T1000 (cell line): Measurements from ENCODE around the gene APOD.
"Not testable (repeated sequence)": the region's sequence is repeated elsewhere in the genome, so short reads cannot be mapped to it uniquely, and the experiment has no call there.

ENCODE experiments used
- DNase-seq: peaks from one replicate; lab custom pipeline; 2025; ENCODE audit warnings: mixed read lengths; lab: John Stamatoyannopoulos, UW

APOD gene

DNA sequence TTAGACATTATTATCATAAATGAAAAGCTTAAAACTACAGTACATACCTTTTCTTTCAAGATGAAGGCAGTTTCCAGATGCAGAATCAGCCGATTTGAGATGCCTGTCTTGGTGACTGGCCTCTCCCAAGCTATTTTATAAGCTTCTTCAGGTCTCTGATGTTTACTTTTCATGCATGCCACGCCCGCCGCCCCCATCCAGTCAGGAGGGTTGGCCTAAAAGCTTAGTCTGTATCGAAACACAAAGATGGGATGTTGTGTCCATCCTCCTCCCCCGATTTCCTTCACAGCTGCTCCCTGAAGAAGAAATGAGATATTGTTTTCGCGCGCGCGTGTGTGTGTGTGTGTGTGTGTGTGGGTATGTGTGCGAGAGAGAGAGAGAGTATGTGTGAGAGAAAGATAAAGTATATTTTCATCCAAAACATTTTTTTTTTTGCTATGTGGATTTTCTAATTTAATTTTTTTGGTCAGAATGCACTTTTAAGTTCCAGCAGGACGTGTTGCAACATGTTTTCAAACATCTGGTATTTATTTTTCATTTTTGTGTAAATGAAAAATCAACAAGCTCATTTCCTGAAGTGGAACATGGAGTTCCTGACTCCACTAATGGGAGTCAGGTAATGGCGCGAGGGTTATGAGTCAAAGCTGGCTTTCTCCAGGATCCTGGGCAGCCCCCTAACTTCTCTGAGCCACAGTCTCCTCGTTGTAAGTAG lies at the start of gene APOD:
TSS of gene APOD (minus strand) at position 110 of the 712 bp plus-strand sequence. CDS start 4,479 bp downstream, outside the sequence.
- DNase-seq: no peak

DNA sequence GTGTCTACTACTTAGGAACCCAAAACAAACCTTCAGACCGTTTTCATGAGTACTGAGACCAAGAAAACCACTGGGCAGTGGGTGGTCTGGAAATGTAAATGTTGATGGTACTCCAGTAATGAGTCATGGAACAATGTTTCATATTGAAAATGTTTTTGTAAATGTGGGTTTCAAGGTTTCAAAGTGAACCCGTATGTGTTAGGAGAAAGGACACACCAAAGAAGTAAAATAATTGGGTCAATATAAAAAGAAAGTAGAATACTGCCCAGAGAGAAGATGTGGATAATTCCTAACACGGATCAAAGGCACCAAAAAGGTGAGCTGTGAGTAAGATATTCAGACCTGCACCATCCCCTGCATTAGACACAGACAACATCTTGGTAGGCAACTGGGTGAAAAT lies 49.6 kb upstream of the APOD start:
- not testable (repeated sequence) for DNase-seq

DNA sequence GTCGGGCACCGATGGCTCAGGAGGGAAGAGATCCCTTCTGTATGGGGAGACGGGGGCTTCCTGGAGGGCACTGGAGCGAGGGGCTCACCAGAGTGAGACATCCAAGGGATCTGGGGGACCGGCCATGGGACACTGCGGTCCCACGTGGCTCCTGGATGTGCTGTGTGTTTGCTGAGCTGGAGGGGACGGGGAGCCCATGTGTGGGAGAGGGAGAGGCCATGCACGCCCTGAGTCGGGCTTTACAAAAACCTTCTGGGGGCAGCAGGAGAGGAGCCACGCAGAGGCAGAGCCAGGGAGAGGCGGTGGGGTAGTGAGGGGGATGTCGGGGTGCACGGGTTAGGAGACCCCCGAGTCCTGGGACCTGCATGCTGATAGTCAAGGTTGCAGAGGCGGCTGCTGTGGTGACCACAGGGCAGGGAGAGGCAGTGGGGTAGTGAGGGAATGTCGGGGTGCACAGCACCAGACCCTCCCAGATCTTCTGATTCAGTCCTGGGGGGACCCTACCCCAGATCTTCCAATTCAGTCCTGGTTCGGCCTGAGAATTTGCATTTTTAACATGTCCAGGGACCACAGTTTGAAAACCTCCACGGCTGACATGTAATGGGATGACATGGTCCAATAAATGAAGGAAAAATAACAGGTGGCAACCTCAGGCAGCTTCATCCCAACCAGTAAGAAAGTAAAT lies 48.9 kb upstream of the APOD start:
- DNase-seq: not testable (repeated sequence)

DNA sequence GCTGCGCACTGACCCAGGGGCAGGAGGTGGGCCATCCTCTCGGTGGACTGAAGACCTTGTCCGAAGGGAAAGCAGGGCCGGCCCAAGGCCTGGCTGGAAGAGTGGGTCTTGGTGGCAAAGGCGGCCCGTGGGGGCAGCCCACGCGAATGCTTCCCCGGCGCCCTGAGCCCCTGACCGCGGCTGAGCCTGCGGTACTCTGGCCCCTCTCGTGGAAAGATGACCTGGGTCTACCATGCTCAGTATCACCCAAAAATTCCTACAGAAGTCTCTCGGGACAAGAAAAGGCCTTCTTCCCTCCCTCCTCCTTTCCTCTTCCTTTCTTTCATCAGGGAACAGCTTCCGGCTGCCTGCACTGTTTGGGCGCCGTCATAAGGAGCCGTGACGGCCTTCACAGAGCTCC lies 48.3 kb upstream of the APOD start:
- DNase-seq: not testable (repeated sequence)

DNA sequence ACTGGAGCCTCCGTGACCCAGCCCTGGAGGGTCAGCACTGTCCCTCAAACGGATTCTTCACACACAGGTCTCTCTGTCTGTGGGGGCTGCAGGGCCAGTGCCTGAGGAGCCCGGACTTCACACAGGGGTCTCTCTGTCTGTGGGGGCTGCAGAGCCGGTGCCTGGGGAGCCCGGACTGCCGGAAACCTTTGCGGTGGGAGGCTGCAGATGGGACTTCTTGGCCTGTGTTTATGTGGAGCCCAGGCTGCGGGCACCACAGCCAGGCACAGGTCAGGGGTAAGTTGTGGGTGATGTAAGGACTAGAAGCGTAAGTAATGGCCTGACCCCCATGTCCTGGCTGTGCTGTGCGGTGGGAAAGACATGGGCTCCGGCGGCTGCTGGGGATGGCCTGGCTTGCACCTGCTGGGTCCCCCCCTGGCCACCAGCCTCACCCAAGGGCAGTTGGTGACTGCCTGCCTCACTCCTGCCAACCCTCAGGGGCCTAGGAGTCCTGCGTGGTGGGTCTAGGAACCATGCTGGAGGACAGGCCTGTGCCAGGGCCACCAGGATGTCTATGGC lies 47.3 kb upstream of the APOD start:
- DNase-seq: not testable (repeated sequence)

DNA sequence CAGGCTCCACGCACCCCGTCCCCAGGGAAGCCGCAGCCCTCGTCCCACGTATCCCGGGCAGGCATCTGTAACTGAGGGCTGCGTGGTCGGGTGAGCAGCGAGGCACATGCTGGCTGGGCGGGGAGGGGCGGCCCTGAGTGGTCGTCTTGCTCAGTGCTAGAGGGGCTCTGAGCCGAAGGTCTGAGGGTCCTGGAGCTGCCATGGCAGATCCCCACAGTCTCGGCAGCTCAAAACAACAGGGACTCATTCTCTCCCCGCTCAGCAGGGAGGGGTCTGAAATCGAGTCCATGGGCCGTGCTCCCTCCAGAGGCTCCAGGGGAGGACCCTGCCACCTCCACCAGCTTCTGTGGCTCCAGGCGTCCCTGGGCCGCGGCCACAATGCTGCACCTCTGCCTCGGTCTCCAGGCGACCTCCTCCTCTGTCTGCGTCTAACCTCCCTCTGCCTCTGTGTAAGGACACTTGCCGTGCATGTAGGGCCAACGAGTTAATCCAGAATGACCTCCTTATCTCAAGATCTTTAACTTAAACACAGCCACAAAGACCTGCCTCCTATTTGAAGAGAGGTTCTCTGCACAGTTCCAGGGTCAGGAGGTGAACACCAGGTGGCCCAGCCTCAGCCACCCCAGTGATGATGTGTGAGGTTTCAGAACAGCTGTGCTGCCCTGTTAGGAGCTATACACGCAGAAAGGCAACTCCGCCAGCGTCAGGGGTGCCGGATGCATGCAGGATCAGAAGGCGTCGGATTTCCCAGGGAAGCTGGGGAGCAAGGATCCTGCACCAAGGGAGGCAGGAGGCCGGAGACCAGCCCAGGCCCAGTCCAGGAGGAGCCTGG lies 46.6 kb upstream of the APOD start:
- DNase-seq: not testable (repeated sequence)

DNA sequence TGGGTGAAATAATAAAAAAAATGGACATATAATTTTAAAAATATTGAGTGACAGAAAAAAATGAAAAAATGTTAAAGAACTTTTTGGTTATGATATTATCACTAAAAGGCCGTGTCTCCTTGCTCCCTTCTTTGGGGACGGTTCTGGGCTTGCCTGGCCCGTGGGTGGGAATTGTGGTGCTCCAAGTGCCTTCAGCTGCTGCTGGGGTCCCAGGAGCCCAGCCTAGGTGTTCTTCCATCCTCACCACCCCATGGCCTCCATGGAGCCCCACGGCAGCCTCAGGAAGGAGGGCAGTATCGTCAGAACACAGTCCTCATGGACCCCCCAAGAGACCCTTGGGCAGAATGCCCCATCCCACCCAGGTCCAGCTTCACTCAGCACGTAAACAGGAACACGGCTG lies 45.9 kb upstream of the APOD start:
- DNase-seq: not testable (repeated sequence)

DNA sequence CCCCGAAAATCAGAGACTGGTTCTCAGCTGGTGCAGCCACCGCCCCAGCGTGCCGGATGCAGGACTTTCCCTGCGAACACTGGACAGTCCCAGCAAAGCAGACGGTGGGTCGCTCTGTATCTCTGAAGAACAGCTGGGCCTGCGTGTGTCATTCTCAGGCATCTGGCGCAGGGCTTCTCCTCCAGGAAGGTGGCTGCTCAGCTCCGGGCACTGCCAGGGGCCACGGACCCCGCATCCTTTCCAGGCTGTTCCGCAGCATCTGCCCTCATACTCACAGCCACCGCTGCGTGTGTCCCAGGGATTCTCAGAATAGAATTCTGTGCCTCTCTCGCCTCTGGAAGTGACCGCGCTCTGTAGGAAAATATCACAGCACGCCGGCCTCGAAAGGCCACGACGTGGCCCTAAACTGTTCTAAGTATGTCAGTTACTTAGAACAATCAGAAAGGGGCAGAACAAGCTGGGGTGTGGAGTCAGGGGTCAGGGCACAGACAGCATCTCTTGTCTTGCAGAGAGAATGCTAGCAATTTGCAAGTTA lies 44.7 kb upstream of the APOD start:
- DNase-seq: not testable (repeated sequence)

DNA sequence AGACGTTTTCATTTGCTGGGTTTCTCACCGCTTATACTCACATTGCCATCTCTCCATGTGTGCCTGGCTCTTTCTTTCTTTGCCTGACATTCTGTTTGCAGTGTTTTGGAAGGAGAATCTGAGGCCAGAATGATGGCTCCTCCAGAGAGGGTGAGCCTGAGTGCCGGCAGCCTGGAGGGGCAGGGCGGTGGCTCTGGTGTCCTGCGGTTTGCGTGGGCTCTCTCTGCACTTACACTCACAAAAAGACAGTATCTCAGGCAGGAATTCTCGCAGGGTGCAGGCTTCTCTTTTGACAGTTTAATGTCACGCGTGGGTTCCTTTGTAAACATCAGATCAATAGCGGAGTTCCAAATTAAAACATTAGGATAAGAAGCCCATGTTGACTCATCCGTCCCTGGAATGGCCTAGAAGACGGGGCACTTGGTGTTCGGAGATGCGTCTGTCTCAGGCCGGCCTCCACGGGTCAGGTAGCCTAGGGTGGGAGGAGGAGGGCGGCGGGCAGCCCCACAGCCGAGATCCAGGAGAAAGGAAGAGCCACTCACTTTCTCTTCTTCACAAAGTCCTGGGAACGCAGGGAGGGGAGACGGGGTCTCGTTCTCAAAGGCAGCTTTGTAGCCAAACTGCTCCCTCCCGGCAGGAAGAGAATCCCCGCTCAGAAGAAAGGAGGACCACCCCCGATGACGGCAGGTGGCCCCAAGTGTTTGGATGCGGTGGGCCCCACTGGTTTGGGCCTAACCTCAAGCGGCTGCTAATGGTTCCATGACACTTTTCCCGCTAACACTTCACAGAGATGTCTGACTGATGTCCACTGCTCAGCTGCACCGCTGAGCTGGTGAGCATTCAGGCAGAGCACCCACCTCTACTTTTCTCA lies 44.0 kb upstream of the APOD start:
- not testable (repeated sequence) for DNase-seq

DNA sequence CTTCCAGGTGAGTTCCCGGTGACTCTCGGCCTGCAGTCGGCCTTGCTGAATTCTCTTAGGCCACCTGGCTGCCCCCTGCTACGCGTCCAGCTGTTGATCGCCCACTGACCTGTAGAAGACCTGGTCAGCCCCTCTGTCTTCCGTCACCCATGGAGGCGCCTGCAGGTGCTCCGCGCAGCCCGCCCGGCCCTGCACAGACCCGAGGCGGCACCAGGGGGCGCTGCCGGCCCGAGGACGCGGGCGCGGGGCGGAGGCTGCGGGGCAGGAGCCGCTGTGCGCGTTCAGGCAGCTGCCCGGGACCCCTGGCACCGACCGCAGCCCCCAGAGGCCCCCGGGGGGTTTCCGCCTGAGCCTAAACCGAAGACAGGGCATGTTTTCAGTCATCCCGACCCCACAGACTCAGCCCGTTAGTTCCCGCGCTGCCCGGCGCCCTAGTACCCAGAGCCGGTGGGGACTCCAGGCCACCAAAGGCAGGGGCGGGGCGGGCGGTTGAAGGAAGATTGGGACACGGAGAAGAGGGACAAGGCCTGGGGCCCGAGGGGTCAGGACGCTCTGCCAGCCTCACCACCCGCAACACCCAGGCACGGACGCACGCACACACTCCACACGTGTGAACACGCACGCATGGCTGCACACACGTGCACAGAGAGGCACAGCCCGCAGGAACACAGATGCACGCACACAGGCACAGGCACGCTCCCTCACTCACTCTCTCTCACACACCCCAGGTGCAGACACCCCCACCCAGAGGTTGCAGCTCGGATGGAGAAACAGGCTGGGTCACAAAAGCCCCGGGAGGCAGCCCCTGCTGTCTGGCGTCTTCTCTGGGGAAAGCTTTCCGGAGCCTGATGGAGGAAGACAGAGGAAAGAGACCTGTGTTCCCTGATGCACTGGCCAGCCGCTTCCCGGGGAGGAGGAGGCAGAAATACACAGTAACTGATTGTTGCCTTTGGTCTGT lies 41.1 kb upstream of the APOD start:
- not testable (repeated sequence) for DNase-seq

DNA sequence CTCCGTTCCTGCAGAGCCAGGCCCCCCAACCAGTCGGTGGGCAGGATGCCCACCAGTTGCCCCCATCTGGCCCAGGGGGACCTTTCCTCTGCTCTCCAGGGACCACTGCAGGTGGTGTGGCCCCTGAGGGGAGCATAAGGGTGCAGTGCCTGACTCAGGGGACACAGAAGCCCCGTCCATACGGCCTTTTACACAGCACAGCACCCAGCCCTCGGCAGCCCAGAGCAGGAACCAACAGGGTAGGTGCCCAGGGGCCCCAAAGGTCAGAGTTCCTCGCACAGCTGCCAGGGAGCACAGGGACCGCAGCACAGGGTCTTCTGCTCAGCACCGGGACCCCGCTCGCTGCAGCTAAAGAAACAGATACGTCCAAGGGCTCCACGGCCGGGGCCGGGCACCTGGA lies 40.4 kb upstream of the APOD start:
- not testable (repeated sequence) for DNase-seq

DNA sequence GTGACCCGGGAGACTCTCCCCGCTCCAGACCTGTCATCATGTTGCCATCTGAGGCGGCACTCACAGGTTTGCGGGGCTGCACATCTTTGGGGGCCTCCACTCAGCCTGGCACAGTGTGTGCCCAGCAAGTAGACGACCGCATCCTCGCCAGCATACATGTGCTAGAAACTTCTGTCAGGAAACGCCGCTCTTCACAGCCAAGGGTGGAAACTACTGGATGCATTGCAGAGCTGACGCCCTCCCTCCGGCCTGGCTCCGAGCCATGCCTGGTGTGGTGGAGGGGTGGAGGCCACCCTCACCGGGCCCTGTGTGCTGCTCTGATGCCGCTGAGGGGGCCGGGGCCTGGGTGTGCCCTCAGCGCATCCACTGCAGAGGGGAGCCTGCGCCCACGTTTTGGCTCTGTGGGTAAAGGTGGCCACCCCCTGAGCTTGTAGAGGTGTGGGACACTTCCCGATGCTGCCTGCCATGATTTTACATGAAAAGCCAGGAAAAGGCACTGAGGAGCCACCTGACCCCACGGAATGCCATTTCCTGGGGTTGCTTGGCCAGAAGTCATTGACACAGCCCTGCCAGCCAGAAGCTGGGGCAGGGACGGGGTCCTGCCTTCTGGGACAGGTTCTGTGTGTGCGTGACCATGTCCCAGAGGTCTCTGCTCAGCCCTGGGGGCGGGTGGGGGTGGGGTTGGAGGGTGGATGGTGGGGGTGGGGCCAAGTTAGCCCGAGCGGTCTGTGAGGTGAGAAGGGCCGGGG lies 39.7 kb upstream of the APOD start:
- DNase-seq: not testable (repeated sequence)

DNA sequence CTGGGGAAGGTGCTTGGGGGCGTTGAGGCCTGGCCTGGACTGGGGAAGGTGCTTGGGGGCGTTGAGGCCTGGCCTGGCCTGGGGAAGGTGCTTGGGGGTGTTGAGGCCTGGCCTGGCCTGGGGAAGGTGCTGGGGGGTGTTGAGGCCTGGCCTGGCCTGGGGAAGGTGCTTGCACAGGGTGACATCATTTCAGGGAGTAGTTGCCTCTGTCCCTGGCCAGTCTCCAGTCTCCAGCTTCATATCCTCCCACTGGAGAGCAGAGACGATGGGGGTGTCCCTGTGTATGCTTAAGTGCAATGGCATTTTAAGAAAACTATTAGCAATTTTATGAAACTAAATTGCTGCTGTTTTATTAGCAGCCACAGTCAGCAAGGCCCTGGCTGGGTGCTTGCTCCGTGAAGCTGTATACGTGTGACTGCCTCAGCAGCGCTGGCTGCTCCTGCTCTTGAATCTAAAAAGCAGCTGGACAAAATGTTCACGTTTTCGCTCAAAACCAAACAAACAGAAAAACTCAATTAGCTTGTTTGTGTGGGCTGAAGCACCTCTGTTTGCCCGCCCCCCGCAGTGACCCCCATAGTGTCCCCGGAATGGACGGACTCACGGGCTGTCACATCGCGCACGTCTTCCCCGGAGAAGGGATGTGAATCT lies 38.9 kb upstream of the APOD start:
- DNase-seq: not testable (repeated sequence)

DNA sequence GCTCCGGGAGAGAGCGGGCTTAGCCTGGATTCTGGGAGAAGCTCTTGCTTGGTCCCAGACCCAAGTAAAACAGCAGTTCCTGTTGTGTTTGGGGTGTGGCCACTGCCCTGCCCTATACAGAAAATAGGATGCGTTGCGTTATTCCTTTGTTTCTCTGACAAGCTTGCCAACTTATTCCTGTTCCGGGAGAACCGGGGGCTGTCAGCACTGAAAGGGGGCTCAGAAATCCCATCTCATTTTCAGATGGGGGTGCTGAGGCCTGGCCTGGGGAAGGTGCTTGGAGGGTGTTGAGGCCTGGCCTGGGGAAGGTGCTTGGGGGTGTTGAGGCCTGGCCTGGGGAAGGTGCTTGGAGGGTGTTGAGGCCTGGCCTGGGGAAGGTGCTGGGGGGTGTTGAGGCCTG lies 38.3 kb upstream of the APOD start:
- DNase-seq: not testable (repeated sequence)

DNA sequence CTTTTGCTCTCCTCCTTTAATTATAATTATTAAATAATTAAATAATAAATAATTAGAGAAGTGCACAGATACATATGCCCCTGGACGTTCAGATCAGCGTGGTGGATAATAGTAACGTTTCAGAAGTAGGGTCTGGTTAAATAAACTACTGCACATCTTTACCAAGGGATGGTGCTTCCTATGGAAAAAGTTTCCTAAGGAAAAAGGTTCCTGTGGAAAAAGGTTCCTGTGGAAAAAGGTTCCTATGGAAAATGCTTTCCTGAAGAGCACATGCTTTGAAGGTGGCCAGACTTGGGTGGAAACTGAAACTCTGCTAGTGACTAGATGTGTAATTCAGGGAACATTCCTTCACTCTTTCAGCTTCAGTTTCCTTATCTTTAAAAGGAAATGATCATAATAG lies 37.4 kb upstream of the APOD start:
- not testable (repeated sequence) for DNase-seq

DNA sequence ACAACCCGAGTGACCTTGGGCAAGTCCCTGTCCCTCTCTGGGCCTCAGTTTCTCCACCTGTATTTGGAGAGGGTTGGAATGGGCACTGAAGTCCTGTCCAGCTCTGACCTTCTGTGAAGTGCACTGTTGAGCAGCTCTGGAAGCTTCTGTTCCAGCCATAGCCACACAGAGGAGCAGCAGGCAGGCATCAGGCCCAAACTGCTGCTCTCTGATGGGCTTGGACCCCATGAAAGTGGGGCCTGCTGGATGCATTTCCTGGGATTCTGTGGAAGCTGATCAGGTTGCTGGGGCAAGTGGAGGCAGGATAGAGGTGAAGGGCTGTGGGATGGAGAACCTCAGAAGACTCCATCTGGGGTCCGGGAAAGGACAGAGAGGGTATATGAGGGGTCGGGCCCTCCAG lies 36.7 kb upstream of the APOD start:
- not testable (repeated sequence) for DNase-seq

DNA sequence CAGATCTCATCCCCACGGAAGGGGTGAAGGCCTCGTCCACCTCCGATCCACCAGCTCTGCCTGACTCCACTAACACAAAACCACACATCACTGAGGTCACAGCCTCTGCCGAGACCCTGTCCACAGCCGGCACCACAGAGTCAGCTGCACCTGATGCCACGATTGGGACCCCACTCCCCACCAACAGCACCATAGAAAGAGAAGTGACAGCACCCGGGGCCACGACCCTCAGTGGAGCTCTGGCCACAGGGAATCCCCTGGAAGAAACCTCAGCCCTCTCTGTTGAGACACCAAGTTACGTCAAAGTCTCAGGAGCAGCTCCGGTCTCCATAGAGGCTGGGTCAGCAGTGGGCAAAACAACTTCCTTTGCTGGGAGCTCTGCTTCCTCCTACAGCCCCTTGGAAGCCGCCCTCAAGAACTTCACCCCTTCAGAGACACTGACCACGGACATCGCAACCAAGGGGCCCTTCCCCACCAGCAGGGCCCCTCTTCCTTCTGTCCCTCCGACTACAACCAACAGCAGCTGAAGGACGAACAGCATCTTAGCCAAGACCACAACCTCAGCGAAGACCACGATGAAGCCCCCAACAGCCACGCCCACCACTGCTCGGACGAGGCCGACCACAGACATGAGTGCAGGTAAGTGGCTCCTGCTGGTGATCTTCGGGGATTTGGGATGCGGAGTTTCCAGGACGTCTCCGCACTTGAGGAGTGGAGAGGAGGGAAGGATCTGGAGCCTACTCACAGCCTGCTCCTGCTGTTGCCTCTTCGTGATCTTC lies 36.0 kb upstream of the APOD start:
- not testable (repeated sequence) for DNase-seq
